Activated CD4-positive, alpha-beta T cell treated with anti-CD3 and anti-CD28 coated beads for 36 hours (primary cell): ENCODE measurements around the gene ZNF79. TPM values are rescaled to one million over a fixed set of nuclear protein-coding genes. Genes with fewer than 3 reads are reported as not detected.

Source experiments
- ATAC-seq: fragments of 200-7000 bp; cut with Tn5 transposase; one replicate; pipeline ENCODE4 v1.10.0; 2021; ENCODE audit warnings: mild to moderate bottlenecking, moderate library complexity
- CTCF ChIA-PET: fragments of 350-600 bp; sonication (Branson Sonifier 250); formaldehyde crosslinking; loops from one replicate; lab custom pipeline; 2021; ENCODE audit warnings: antibody characterized with exemption; lab: Charles Lee
- POLR2A ChIA-PET: fragments of 350-600 bp; sonication (Branson Sonifier 250); formaldehyde crosslinking; loops from one replicate; lab custom pipeline; 2021; ENCODE audit warnings: antibody characterized with exemption, inconsistent platforms; lab: Charles Lee
- DNase-seq: peaks from one replicate; pipeline ENCODE4 v3.0.0-alpha.2; 2020
- H3K27ac Mint-ChIP-seq: one replicate; pipeline ENCODE4 v1.8.0; 2021; ENCODE audit warnings: mixed read lengths
- H3K27me3 Mint-ChIP-seq: one replicate; pipeline ENCODE4 v1.8.0; 2021; ENCODE audit warnings: mixed read lengths
- H3K36me3 Mint-ChIP-seq: one replicate; pipeline ENCODE4 v1.8.0; 2021; ENCODE audit warnings: low read depth, mixed read lengths
- H3K4me1 Mint-ChIP-seq: one replicate; pipeline ENCODE4 v1.8.0; 2021; ENCODE audit warnings: mixed read lengths
- H3K4me3 Mint-ChIP-seq: one replicate; pipeline ENCODE4 v1.8.0; 2021; ENCODE audit warnings: mild to moderate bottlenecking, moderate library complexity, mixed read lengths
- H3K9me3 Mint-ChIP-seq: one replicate; pipeline ENCODE4 v1.8.0; 2021; ENCODE audit warnings: low read depth, mixed read lengths
- intact Hi-C, 2 experiments: fragments of 100-400 bp; cut with DNase I in 1 of 2; cut with micrococcal nuclease in 1 of 2; formaldehyde crosslinking; loops; one replicate each; pipeline versions ENCODE4 v1.14.2 to v1.15.1; 2022 to 2024; cut with DNase I, micrococcal nuclease
- total RNA-seq, 2 experiments: library from RNA; stranded (reverse); gene quantifications; one replicate each; pipeline ENCODE4 v1.2.3, GENCODE V29; 2021

The ZNF79 gene
- 1 to 10 TPM; 6.9 to 7.6 TPM for total RNA-seq

DNA sequence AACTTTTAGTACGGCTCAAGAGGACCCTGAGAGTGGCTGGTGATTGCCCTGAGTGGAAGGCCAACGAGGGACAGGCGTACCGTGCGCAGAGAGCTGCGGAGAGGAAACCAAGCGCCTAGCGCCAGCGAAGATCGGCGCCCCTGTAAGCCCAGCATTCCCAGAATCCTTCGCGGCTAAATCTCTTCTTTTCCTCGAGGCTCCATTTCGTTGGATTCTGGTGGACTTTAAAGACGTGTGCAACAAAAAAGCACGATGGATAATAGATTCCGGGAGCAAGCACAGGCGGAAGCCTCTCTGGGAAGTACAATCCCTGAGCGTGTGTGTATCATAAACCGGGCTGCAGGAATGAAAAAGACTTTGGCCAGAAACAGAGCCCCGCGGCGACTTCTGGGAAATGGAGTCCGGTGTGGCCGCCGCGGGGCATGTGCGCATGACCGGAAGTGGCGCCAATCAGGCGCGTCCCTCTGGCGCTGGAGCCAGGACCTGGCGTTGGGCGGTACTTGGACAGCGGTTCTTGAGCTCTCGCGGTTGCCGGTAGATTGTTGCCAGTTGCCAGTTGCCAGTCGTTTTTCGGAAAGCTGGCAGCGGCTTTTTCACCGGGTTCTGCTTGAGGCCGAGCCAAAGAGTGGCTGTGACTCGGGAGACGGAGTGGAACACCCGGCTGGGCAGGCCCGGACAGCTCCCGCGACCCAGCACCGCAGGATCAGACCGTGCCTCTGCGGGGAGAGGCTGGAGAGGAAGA is at the start of gene ZNF79:
ZNF79 (plus strand) TSS at position 449 of the 742 bp plus-strand sequence. CDS start 406 bp downstream, outside the sequence.
- H3K27me3 Mint-ChIP-seq, result no peaks in the 10 kb centered on the region
- intact Hi-C loops, result loop anchor here (1.0 to 10.0 kb wide), 14 partner anchors 27 to 1899 kb away; partner anchors contain the start of genes LRSAM1 (in 2 of the 2), RPL12 (in 2 of the 2), PTRH1 (in 1 of the 2) and TOR2A (in 1 of the 2)
- peak within 1 kb of the TSS; percentile 99 for H3K4me3 Mint-ChIP-seq
- peak within 1 kb of the TSS; percentile 89 for H3K27ac Mint-ChIP-seq
- peaks cover 24% of the 10 kb centered on the region for H3K36me3 Mint-ChIP-seq
- no peaks in the 10 kb centered on the region for H3K9me3 Mint-ChIP-seq
- ATAC-seq (peak; percentile 81), DNase-seq (peak; percentile 96)
- H3K4me1 Mint-ChIP-seq, result peaks cover 49% of the 10 kb centered on the region
- ChIA-PET POLR2A (interaction anchor here (0.7 to 2.7 kb wide), 4 partner anchors 21 to 414 kb away, joined by 3 to 21 read pairs (median 4); partner anchors contain the start of genes LRSAM1 and RPL12), CTCF (interaction anchor here (0.7 to 2.0 kb wide), 6 partner anchors 22 to 36 kb away, joined by 3 to 7 read pairs (median 4); partner anchors contain the start of genes LRSAM1, RPL12 and SLC2A8)

DNA sequence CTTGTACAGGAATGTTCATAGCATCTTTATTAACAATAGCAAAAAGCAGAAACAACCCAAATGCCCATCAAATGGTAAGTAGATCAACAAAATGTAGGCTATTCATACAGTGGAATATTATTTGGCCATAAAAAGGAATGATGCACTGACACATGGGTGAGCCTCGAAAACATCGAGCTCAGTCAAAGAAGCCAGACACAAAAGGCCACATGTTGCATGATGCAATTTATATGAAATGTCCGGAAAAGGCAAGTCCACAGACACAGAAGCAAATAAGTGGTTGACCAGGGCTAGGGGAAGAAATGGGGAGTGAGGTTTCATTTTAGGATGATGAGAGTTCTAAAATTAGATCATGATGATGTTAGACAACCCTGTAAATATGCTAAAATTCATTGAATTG is 43.7 kb upstream of the ZNF79 start:
- H3K4me1 Mint-ChIP-seq, result no peaks in the 10 kb centered on the region
- peaks cover 53% of the 10 kb centered on the region for H3K27me3 Mint-ChIP-seq
- intact Hi-C loops, result no loop called here
- POLR2A ChIA-PET, result no interaction called here
- peaks cover 2% of the 10 kb centered on the region for H3K9me3 Mint-ChIP-seq
- H3K27ac Mint-ChIP-seq, result no peak overlapping the region
- H3K4me3 Mint-ChIP-seq, result no peak overlapping the region
- CTCF ChIA-PET, result interaction anchor here (0.6 to 0.8 kb wide), 2 partner anchors 17 to 448 kb away, joined by 3 read pairs; no protein-coding TSS in a partner anchor
- DNase-seq, result no peak
- no peak for ATAC-seq
- no peaks in the 10 kb centered on the region for H3K36me3 Mint-ChIP-seq

- ChIA-PET POLR2A (no interaction called here), CTCF (interaction anchor here (0.7 kb wide), 1 partner anchor 10 kb away, joined by 3 read pairs; no protein-coding TSS in a partner anchor)
- intact Hi-C loops, result no loop called here
- Mint-ChIP-seq H3K27me3 (peaks cover 56% of the 10 kb centered on the region), H3K36me3 (no peaks in the 10 kb centered on the region), H3K9me3 (peaks cover 2% of the 10 kb centered on the region), H3K4me1 (no peaks in the 10 kb centered on the region), H3K27ac (no peak overlapping the region), H3K4me3 (no peak overlapping the region)
- ATAC-seq, result no peak
- no peak for DNase-seq
Observed at GRCh38 chr9:127382541-127382940, 41.6 kb upstream of the ZNF79 start.

DNA sequence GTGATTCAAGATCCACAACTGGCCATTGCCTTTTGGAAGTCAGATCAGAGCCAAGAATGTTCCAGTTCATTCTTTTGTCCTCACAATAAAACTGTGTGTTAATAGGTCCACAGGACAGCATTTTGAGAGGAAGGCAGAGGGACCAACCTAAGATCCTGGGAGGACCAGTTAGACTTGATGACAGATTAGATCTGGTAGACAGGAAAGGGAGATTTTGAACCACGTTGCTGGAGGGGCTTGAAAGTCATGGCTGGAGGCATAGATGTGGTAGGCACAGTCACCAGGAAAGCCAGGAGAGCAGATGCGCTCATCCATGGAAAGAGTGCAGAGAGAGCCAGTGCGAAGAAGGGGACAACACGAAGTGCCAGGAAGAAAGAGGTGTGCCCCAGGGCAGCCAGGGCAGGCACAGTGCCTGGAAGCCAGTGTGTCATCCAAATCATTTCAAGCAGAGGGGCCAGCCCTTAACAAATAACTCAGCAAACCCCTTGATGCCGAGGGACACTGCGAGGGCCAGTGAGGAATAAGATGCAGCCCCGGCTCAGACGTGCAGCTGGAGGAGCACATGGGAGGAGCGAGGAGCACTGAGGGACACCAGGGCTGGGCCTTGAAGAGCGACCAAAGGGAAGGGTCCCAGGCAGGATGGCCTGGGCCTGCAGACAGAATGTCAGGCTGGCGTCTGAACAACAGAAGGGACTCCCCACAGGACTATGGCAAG is 40.0 kb upstream of the ZNF79 start:
- no peak for DNase-seq
- ChIA-PET CTCF (interaction anchor here (0.8 kb wide), 1 partner anchor 13 kb away, joined by 3 read pairs; the partner anchor contains the start of gene SLC2A8), POLR2A (no interaction called here)
- Mint-ChIP-seq H3K4me1 (peaks cover 15% of the 10 kb centered on the region), H3K27me3 (peaks cover 60% of the 10 kb centered on the region), H3K4me3 (no peak overlapping the region), H3K9me3 (peaks cover 2% of the 10 kb centered on the region), H3K36me3 (no peaks in the 10 kb centered on the region), H3K27ac (no peak overlapping the region)
- intact Hi-C loops, result no loop called here
- no peak for ATAC-seq

- POLR2A ChIA-PET, result no interaction called here
- intact Hi-C loops, result loop anchor here (5.0 kb wide), 2 partner anchors 378 to 398 kb away; no protein-coding TSS in a partner anchor
- peaks cover 57% of the 10 kb centered on the region for H3K27me3 Mint-ChIP-seq
- H3K4me1 Mint-ChIP-seq, result peaks cover 20% of the 10 kb centered on the region
- no peak overlapping the region for H3K27ac Mint-ChIP-seq
- no peaks in the 10 kb centered on the region for H3K36me3 Mint-ChIP-seq
- DNase-seq (no peak), ATAC-seq (no peak)
- peaks cover 2% of the 10 kb centered on the region for H3K9me3 Mint-ChIP-seq
- CTCF ChIA-PET, result no interaction called here
- no peak overlapping the region for H3K4me3 Mint-ChIP-seq
Observed at GRCh38 chr9:127384901-127385300, 39.3 kb upstream of the ZNF79 start.

DNA sequence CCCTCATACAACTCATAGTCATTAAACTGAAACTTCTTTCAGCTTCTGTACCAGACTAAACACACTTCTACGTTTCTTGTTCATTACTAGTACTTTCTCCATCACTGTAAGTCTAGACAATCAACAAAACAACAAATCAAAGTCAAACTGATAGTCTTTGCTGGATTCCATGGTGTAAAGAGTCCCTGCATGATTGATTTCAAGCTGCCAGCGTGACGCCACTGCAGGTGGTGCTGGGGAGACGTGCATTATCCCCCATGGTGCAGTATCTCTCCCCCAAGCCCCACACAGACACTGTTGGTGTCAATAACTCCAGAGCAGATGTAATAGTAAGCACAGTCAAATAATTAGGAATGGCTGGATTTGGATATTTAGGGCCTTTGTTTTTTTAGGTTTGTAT is 37.9 kb upstream of the ZNF79 start:
- Mint-ChIP-seq H3K4me1 (peaks cover 20% of the 10 kb centered on the region), H3K27ac (no peak overlapping the region), H3K27me3 (peaks cover 60% of the 10 kb centered on the region), H3K4me3 (no peak overlapping the region), H3K36me3 (no peaks in the 10 kb centered on the region), H3K9me3 (no peaks in the 10 kb centered on the region)
- intact Hi-C loops, result loop anchor here (5.0 kb wide), 2 partner anchors 379 to 399 kb away; no protein-coding TSS in a partner anchor
- ChIA-PET CTCF (no interaction called here), POLR2A (no interaction called here)
- DNase-seq (no peak), ATAC-seq (no peak)

DNA sequence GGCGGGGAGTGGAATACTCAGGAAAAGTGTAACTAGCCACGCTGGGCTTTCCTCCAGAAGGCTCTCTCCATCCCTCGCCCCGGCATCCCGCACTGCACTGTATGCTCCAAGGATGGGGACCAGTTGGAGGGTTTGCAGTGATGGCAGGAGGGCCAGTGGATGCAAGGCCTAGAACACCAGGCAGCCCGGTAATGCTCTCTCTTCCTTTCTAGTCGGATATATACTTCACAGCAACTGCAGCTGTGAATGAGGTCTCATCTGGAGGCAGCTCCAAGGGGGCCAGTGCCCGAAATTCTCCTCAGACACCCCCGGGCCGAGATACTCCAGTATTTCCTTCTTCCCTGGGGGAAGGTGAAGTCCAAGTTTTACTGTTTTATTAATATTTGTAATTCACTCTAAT is 37.2 kb upstream of the ZNF79 start:
- Mint-ChIP-seq H3K36me3 (no peaks in the 10 kb centered on the region), H3K9me3 (no peaks in the 10 kb centered on the region), H3K4me3 (no peak overlapping the region), H3K27ac (no peak overlapping the region), H3K27me3 (peaks cover 60% of the 10 kb centered on the region), H3K4me1 (peaks cover 20% of the 10 kb centered on the region)
- intact Hi-C loops, result loop anchor here (5.0 kb wide), 2 partner anchors 380 to 400 kb away; no protein-coding TSS in a partner anchor
- POLR2A ChIA-PET, result interaction anchor here (1.8 kb wide), 1 partner anchor 65 kb away, joined by 4 read pairs; the partner anchor contains the start of genes LRSAM1 and RPL12
- no peak for DNase-seq
- no peak for ATAC-seq
- CTCF ChIA-PET, result interaction anchor here (1.8 kb wide), 1 partner anchor 172 kb away, joined by 6 read pairs; no protein-coding TSS in a partner anchor

GRCh38 chr9:127388037-127388855 is 35.9 kb upstream of the ZNF79 start:
- ChIA-PET POLR2A (interaction anchor here (0.5 to 1.8 kb wide), 5 partner anchors 9 to 619 kb away, joined by 3 to 5 read pairs (median 4); partner anchors contain the start of genes LRSAM1, RPL12 and SLC2A8), CTCF (interaction anchor here (0.6 to 1.8 kb wide), 5 partner anchors 15 to 683 kb away, joined by 3 to 7 read pairs (median 4); partner anchors contain the start of gene ZNF79)
- H3K27ac Mint-ChIP-seq, result peak overlapping the region; percentile 81
- no peaks in the 10 kb centered on the region for H3K9me3 Mint-ChIP-seq
- H3K27me3 Mint-ChIP-seq, result peaks cover 68% of the 10 kb centered on the region
- intact Hi-C loops, result loop anchor here (1.0 to 5.0 kb wide), 9 partner anchors 8 to 402 kb away; partner anchors contain the start of genes LRSAM1 (in 1 of the 2), RPL12 (in 1 of the 2) and ZNF79 (in 1 of the 2)
- DNase-seq (peak; percentile 94), ATAC-seq (peak; percentile 97)
- peaks cover 20% of the 10 kb centered on the region for H3K4me1 Mint-ChIP-seq
- H3K36me3 Mint-ChIP-seq, result no peaks in the 10 kb centered on the region
- peak overlapping the region; percentile 3 for H3K4me3 Mint-ChIP-seq

- Mint-ChIP-seq H3K27me3 (peaks cover 68% of the 10 kb centered on the region), H3K4me1 (peaks cover 20% of the 10 kb centered on the region), H3K9me3 (no peaks in the 10 kb centered on the region), H3K36me3 (no peaks in the 10 kb centered on the region), H3K4me3 (peak overlapping the region; percentile 3), H3K27ac (peak overlapping the region; percentile 81)
- ChIA-PET CTCF (interaction anchor here (0.6 to 1.8 kb wide), 4 partner anchors 16 to 174 kb away, joined by 3 to 7 read pairs (median 5); partner anchors contain the start of gene ZNF79), POLR2A (interaction anchor here (0.6 to 1.8 kb wide), 4 partner anchors 8 to 620 kb away, joined by 3 to 5 read pairs (median 4); partner anchors contain the start of genes LRSAM1, RPL12 and SLC2A8)
- DNase-seq (peak; percentile 28), ATAC-seq (no peak)
- intact Hi-C loops, result loop anchor here (1.0 to 5.0 kb wide), 9 partner anchors 7 to 403 kb away; partner anchors contain the start of genes LRSAM1 (in 1 of the 2), RPL12 (in 1 of the 2) and ZNF79 (in 1 of the 2)
Observed at GRCh38 chr9:127388856-127389238, 35.3 kb upstream of the ZNF79 start.
